Thyroid gland (tissue), 4 donors: ENCODE measurements around the gene PARP1.

Experiments used
- CTCF ChIP-seq, 6 experiments: fragments of 200-600 bp in 3 of 6; fragments of 450-650 bp in 3 of 6; sonication (generic) in 3 of 6; IDR thresholded peaks; one replicate each; pipeline ENCODE4 v1.5.1; 2016 to 2019; ENCODE audit warnings: antibody characterized with exemption in 6 of 6, mild to moderate bottlenecking in 2 of 6, inconsistent platforms in 1 of 6, moderate library complexity in 1 of 6
- POLR2A ChIP-seq, 2 donors: fragments of 450-650 bp; IDR thresholded peaks; one replicate each; pipeline ENCODE4 v1.6.1; 2017; ENCODE audit warnings: antibody characterized with exemption in 2 of 2, mild to moderate bottlenecking in 2 of 2, moderate library complexity in 1 of 2

GRCh38 chr1:226449823-226450222 lies 41.9 kb upstream of the PARP1 start:
- TF ChIP-seq CTCF (IDR thresholded peaks at IDR 0.05) (no peak), POLR2A (IDR thresholded peaks at IDR 0.05) (no peak)
